GM23338 (cell line): ENCODE results near the gene BMPER.

ENCODE experiments used
- CREB1 ChIP-seq: fragments of 250-450 bp; sonication (Bioruptor Pico); IDR thresholded peaks from 2 replicates; pipeline ENCODE4 v1.5.0; 2020; ENCODE audit warnings: low read depth, mild to moderate bottlenecking, moderate library complexity
- CTCF ChIP-seq, 2 experiments: fragments of 200-600 bp in 1 of 2; sonication (generic) in 1 of 2; conservative IDR thresholded peaks; 2 replicates each; pipeline versions ENCODE4 v1.5.1 to v1.6.1; 2016 to 2017; ENCODE audit warnings: antibody characterized with exemption in 2 of 2, low read depth in 2 of 2, mild to moderate bottlenecking in 2 of 2, moderate library complexity in 1 of 2
- EZH2 ChIP-seq: fragments of 200-600 bp; sonication (generic); IDR thresholded peaks from one replicate; pipeline ENCODE4 v1.8.0; 2017; ENCODE audit warnings: antibody characterized with exemption, mild to moderate bottlenecking, low read depth; ENCODE audit not compliant: unreplicated experiment
- EZH2phosphoT487 ChIP-seq: fragments of 200-600 bp; sonication (generic); IDR thresholded peaks from one replicate; pipeline ENCODE4 v1.8.1; 2018; ENCODE audit warnings: antibody characterized with exemption; ENCODE audit not compliant: unreplicated experiment
- POLR2AphosphoS5 ChIP-seq: IDR thresholded peaks from 2 replicates; pipeline ENCODE4 v1.6.1; 2016; ENCODE audit warnings: antibody characterized with exemption, low read depth
- REST ChIP-seq: IDR thresholded peaks from one replicate; pipeline ENCODE4 v1.6.1; 2018; ENCODE audit warnings: antibody characterized with exemption; ENCODE audit not compliant: unreplicated experiment
- ZNF114 ChIP-seq: fragments of 250-450 bp; sonication (Bioruptor Pico); IDR thresholded peaks from 2 replicates; pipeline ENCODE4 v1.5.0; 2020; ENCODE audit warnings: mild to moderate bottlenecking, moderate library complexity

GRCh38 chr7:34078864-34079263 is 173.5 kb downstream of the BMPER start:
- TF ChIP-seq CTCF (conservative IDR thresholded peaks at IDR 0.05; ENCODE audit: low read depth in 2 of 2) (no peak), REST (no peak), EZH2 (no peak), ZNF114 (CRISPR knock-in tag) (no peak), CREB1 (CRISPR knock-in tag) (no peak), POLR2AphosphoS5 (no peak), EZH2phosphoT487 (no peak)
